ENCODE measurements around the gene EFNA2. TPM values are rescaled to one million over a fixed set of nuclear protein-coding genes. Genes with fewer than 3 reads are reported as not detected.

EFNA2 gene
- total RNA-seq, 1 experiment from 2014 or later: 12.2 TPM

GRCh38 chr19:1243768-1244692 is 41.6 kb upstream of the EFNA2 start:
- Histone ChIP-seq H3K9ac (ENCODE audit: low read length) (peak overlapping the region; percentile 99), H2AFZ (ENCODE audit: low read depth, low read length, poor library complexity, severe bottlenecking) (no peak overlapping the region), H3K27me3 (ENCODE audit: insufficient read depth, low read length) (no peaks in the 10 kb centered on the region), H3K36me3 (ENCODE audit: control insufficient read depth in 1 of 2, insufficient read depth in 2 of 2, low read length in 2 of 2) (peaks cover 0 to 16% of the 10 kb centered on the region in 2 experiments; a peak in 1 of 4 replicates), H3K4me1 (ENCODE audit: control insufficient read depth in 1 of 2, insufficient read depth in 2 of 2, low read length in 2 of 2) (peaks cover 58 to 76% of the 10 kb centered on the region in 2 experiments), H3K9me2 (ENCODE audit: insufficient read depth) (no peaks in the 10 kb centered on the region), H3K4me3 (replicated peaks in 1 of 2; ENCODE audit: low read depth in 1 of 2, low read length in 2 of 2) (peak overlapping the region; percentile 9 to 89; a peak in 3 of 4 replicates), H3K79me2 (ENCODE audit: insufficient read depth, low read length) (peaks cover 44% of the 10 kb centered on the region), H3K9me3 (ENCODE audit: control insufficient read depth in 1 of 2, insufficient read depth in 1 of 2, low read depth in 1 of 2, low read length in 2 of 2) (no peaks in the 10 kb centered on the region), H3K4me2 (ENCODE audit: low read length) (peak overlapping the region; percentile 98), H3K27ac (ENCODE audit: low read depth, low read length) (peak overlapping the region; percentile 100), H4K20me1 (ENCODE audit: insufficient read depth) (peaks cover 13% of the 10 kb centered on the region; the same call in 1 of the 2 replicates)
- CTCF ChIA-PET: interaction anchor here (0.7 to 5.2 kb wide), 25 partner anchors 9 to 552 kb away, joined by 3 to 325 read pairs (median 4); partner anchors contain the start of genes ABCA7, CIRBP, CNN2 and FAM174C
- TF ChIP-seq CTCF (IDR thresholded peaks at IDR 0.05 in 2 of 3, conservative IDR thresholded peaks at IDR 0.05 in 1 of 3; ENCODE audit: borderline replicate concordance in 1 of 3, insufficient read depth in 1 of 3, low read depth in 2 of 3, low read length in 2 of 3): peak in 2 of 3 experiments; percentile 90 to 92; a peak in 4 of 6 replicates
- TF ChIP-seq EGR1 (IDR thresholded peaks at IDR 0.05; ENCODE audit: low read depth): no peak
- TF ChIP-seq POLR2AphosphoS5 (IDR thresholded peaks at IDR 0.05; ENCODE audit: low read depth, low read length): 0 out of 2 replicates have a peak, but pooled peaks have one; percentile 8
- peak; percentile 5 for TF ChIP-seq YY1 (IDR thresholded peaks at IDR 0.05; ENCODE audit: extremely low read depth, insufficient replicate concordance, low read depth, low read length)
- TF ChIP-seq RAD21 (IDR thresholded peaks at IDR 0.05; ENCODE audit: low read depth): no peak
- no peak for TF ChIP-seq ATF3 (IDR thresholded peaks at IDR 0.05)
- TF ChIP-seq POLR2A (IDR thresholded peaks at IDR 0.05; ENCODE audit: borderline replicate concordance, extremely low read depth, insufficient read depth, insufficient read length): no peak
- TF ChIP-seq CBX3 (IDR thresholded peaks at IDR 0.05; ENCODE audit: low read depth): no peak
- 0 out of 2 replicates have a peak, but pooled peaks have one; percentile 34 for TF ChIP-seq ZFX (IDR thresholded peaks at IDR 0.05)
- no TSS peak for BruUV-seq (replicated peaks)
- DNase-seq (ENCODE audit: low read depth, low spot score): no peak
- POLR2A ChIA-PET: interaction anchor here (0.8 to 5.3 kb wide), 11 partner anchors 9 to 216 kb away, joined by 3 to 139 read pairs (median 4); partner anchors contain the start of genes CIRBP and FAM174C
- RAD21 ChIA-PET (ENCODE audit: low non-redundant PET in 1 of 2, low total read pairs in 2 of 2, uncharacterized antibody in 2 of 2, unreplicated experiment in 2 of 2): interaction anchor here (0.7 to 2.1 kb wide), 8 partner anchors 9 to 30 kb away, joined by 4 to 51 read pairs (median 10); partner anchors contain the start of gene CIRBP (in 2 of the 2)
- ATAC-seq: peak; percentile 24
- intact Hi-C loops (cut with micrococcal nuclease): loop anchor here (1.0 to 10.0 kb wide), 4 partner anchors 22 to 449 kb away; partner anchors contain the start of genes CNN2, GPX4, PTBP1 and RNU6-2
